ENCODE measurements around the gene HOXB3.
"Not testable (repeated sequence)": the region's sequence is repeated elsewhere in the genome, so short reads cannot be mapped to it uniquely, and the experiment has no call there.

Gene HOXB3

DNA sequence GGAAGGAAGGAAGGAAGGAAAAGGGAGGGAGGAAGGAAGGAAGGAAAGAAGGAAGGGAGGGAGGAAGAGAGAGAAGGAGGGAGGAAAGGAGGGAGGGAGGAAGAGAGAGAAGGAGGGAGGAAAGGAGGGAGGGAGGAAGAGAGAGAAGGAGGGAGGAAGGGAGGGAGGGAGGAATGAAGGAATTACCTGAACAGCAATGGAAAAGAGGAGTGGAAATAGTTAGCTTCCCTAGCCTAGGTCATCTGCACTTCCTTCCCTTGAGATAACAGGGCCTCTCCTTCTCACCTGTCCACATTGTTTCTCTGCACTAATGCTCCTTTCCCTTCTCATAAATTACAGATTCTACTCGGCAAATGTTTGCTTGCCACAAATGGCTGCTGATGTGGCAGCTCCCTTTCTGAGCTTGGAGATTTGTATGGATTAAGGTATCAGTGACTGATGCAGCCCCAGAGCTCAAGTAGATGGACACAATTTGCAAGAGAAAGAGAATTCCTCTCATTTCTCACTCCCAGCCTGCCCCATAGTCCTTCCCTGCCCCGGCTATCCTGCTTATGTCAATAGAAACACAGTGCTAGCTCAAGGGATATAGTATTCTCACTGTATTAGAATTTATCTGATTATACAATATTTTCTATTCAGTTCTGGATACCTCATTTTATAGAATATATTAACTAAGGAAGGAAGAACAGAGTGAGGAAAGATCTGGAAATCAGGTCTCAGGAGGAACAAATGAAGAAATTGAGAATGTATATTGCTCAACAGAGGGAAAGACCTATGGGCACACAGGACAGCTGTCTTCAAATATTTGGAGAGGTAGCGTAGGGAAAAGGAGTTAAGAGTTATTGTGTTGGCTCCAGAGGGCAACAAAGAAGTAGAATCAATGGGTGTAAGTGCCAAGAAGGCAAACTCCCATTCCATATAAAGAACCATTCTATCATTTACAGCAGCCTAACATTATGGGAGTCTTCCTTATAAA, 73.8 kb downstream of the HOXB3 start:
- DNase-seq, result no peak

DNA sequence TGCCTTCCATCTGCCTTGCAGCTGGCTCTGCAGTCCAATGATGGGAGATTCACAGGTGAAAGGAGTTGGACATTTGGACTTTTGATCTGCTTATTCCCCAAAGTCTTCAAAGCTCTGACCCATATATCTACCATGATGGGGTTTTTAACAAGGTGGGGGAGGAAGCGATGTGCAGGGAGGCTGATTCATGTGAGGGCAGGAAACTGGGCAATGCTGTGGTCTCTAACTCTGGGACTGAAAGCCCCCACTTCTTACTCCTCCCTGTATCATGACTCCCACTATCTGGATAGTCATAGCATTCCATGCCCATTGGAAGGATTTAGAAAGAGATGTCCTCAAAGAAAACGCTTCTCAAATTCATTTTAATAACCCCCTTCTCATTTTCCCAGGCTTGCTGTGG, 75.6 kb downstream of the HOXB3 start:
- no peak for DNase-seq

DNA sequence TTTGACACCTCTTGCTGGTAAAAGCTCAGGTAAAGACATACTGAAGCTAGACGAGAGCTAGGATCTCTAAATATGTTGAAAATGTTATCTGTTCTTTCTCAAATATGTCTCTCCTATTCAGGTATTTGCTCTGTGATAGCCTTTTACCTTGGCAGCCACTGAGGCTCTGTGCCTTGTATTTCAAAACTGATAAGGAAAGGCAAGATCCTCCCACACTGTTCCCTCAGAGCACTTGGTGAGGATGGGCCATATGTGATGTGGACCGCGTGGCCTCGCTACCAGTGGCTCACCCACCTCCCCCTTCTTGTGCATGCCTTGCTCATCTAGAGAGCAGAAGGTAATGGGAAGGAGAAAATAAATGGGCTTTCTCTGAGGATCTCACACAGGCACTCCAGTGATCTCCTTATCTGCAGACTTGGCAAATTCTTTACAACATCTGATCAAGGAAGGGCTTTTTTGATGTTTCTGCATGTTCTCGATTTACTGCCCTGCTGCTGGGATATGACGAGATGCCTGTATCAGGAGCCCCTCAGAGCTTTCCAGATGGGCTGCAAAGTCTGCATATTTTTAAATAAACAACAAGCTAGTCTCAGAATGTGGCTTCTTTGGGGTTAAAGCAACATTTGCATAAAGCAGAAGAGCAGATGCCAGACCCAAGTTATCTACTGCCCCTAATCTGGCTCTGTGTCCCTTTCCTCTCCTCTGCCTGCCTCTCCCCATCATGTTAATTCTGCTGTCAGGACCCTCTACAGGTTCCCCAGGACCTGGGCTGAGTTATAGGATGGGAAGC, 76.2 kb downstream of the HOXB3 start:
- DNase-seq, result no peak

DNA sequence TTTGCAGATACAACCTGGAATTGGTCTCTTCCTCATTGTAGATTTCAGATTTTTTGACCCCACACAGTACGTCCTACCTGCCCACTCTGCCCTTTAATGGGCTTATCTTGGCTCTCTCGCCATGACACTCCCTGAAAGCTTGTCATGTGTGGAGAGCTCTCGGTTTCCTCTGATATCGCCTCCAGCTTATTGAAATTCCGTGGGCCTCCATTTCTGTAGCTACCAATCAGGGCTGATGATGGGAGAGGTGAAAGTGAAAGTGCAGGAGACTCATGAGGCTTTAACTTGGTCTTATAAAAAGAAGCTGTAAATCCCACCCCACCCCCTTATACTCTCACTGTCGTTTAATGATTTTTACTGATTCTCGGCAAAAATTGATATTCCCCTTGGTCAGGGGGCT, 76.9 kb downstream of the HOXB3 start:
- peak; percentile 27 for DNase-seq

DNA sequence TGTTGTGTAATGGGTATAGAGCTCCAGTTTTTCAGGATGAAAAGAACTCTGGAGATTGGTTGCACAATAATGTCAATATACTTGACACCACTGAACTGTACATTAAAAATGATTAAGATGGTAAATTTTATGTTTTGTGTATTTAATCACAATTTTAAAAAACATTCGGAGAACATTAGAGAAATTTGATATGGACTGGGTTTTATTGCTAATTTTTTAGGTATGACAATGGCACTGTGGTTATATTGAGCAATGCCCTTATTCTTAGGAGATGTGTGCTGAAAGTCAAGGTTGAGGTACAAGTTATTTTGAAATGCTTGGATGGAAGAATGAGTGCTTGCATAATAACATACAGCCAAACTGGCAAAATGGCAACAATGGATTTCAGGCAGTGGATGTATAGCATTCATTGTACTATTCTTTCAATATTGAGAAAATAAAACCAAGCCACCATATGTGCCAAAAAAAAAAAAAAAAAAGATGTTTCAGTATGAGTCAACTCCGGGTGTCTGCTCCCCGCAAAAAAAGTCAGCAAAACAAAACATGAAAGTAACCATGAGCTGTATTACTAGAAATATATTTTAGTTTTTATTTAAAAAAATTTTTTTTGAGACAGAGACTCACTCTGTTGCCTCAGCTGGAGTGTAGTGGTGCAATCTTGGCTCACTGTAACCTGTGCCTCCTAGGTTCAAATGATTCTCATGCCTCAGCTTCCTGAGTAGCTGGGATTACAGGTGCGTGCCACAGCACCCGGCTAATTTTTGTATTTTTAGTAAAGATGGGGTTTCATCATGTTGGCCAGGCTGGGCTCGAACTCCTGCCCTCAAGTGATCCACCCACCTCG, 79.1 kb downstream of the HOXB3 start:
- DNase-seq, result peak; percentile 52

DNA sequence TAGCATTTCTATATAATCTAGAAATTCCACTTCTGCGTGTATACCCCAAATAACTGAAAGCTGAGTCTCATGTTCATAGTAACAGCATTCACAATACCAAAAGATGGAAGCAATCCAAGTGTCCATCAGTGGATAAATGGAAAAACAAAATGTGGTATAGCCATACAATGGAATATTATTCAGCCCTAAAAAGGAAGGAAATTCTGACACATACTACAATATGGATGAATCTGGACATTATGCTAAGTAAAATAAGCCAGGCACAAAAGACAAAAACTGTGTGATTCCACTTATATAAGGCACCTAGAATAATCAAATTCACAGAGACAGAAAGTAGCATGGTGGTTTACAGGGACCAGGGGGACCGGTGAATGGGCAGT, 79.7 kb downstream of the HOXB3 start:
- DNase-seq, result no peak

DNA sequence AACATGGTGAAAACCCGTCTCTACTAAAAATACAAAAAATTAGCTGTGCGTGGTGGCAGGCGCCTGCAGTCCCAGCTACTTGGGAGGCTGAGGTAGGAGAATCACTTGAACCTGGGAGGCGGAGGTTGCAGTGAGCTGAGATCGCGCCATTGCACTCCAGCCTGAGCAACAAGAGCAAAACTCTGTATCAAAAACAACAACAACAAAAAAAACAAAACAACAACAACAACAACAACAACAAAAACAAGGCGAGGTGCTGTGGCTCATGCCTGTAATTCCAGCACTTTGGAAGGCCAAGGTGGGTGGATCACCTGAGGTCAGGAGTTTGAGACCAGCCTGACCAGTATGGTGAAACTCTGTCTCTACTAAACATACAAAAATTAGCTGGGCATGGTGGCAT, 80.3 kb downstream of the HOXB3 start:
- not testable (repeated sequence) for DNase-seq

DNA sequence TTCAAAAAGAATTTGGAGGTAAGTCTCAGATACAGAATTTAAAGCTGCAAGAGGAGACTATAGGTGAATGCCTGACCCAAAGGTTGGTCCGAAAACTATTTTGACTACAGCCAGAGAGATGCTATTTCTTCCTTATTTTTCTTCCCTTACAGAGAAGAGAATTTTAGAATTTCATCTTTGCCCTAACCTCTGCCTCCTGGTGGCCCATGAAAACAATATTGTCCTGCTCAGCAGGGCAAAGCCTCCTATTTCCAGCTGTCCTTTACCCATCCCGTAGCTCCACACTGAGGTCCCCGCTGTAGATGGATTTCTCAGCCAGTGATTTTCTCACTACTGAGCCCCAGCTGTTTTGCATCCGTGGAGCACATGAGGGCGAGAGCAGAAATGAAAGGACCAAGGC, 83.8 kb downstream of the HOXB3 start:
- DNase-seq, result no peak

DNA sequence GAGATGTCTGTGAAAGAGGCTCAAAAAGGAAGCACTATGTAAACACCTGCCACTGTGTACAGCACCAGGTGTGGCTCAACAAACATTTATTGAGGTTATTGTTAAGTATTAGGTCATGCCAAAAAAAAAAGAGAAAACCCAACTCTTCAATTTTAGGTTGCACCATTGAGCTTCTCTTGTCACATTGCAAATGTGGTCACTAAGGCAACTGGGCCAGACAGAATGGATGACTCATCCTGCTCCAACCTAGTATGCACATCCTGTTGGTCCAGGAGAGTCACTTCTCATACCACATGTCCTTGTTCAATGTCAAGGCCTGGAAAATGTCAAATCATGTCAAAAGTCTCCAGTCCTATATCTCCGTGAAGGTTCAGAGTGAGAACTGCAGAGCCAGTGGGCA, 84.3 kb downstream of the HOXB3 start:
- peak; percentile 64 for DNase-seq

DNA sequence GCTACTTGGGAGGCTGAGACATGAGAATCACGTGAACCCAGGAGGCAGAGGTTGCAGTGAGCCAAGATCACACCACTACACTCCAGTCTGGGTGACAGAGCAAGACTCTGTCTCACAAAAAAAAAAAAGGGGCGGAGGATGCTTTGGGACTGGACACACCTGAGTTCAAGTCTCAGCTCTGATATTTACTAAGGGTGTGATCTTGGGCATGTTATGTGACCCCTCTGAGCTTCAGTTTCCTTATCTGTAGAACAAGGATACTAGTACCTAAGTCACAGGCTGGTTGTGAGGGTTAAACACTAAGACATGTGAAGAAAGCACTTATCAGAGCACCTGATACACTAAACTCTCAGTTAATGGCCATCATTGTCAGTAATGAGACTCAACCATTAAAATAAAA, 85.1 kb downstream of the HOXB3 start:
- DNase-seq, result no peak

DNA sequence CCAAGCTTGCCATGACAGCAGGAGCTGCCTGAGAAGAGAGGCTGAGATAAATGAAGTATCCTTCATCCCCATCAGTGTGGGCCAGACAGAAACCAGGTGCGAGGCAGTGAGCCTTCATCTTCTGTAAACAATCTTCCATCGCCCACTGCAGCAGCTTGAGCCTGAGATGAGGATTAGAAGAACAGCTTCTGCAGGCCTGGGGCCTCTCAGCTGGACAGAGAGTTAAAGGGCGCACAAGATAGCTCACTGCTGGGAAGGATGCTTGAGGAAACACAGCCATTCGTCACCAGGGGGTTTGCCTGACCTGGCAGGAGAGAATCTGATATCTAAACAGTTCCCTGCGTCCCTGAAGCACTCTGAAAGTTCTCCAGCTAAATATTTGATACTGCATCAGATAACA, 86.3 kb downstream of the HOXB3 start:
- no peak for DNase-seq

DNA sequence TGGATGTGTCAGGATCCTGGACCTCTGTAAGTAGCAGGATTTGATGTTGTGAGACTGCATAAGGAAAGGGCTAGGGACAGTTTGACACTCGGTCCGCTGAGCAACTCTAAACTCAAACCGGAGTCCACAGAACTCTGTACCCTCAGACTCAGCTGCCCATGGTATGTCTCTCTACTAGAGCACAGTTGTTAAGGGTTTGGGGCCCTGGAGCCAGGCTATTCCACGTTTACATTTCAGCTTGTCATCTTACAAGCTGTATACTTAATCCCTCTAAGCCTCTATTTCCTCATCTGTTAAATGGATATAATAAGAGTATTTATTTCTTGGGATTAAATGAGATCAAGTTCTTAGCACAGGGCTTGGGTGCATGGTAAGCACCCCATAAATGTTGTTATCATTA, 87.1 kb downstream of the HOXB3 start:
- DNase-seq, result no peak

DNA sequence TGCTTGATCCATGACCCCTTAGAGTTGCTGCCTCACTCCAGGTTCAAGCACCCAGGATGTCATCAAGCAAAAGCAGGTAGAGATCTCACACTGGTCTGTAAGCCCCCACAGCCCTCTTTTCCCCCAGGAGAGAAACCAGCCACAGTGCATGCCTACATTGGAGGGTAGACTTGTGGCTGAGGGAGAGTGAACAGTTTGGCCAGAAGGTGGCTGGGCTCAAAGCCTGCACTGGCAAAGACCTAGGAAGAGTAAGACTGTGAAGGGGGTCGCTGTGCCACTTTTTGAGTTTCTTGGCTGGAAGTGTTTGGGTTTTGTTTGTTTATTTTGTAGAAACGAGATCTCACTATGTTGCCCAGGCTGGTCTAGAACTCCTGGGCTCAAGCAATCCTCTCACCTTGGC, 87.7 kb downstream of the HOXB3 start:
- no peak for DNase-seq

DNA sequence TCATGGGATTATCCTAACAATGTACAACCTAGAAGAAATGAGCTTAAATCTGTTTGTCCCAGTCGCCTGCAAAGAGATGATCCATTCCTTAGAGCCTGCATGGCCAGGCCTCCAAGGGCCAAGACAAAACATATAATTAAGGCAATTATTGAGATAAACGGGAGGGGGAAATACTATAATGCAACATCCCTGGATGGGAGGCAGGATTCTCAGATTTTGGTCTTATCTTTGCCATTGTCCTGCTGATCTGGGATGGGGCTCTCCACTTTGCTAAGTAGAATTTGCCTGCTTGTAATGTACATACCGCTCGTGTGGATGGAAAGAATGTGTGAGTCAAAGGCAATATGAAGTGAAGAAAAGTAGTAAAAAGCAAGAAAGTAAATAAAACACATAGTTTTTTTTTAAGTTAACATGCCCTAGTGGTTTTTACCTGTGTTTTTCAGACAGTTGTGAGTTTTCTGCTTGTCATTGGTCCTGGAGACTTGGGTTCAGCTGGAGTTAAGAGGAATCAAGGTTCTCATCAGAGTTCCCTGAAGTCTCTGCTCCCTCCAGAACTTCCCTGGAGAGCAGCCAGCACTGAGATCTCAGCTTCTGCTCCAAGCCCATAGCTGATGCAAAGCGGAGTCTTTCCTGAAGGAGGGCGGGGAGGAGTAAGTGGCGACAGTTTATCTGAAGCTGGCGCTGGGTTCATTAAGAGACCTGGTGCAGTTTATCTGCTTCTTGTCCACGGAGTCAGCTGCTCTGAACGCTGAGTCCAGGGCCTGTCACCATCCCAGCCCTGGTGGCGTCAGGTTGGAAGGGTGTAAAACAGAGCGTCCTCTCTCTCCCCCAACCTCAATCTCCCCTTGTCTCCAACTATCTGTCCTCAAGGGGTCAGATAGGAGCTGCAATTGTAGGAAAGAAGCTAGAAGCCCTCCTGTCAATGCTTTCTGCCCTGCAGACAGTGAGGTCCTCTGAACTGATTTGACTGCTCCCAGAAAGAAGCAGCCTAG, 89.3 kb downstream of the HOXB3 start:
- DNase-seq, result no peak

DNA sequence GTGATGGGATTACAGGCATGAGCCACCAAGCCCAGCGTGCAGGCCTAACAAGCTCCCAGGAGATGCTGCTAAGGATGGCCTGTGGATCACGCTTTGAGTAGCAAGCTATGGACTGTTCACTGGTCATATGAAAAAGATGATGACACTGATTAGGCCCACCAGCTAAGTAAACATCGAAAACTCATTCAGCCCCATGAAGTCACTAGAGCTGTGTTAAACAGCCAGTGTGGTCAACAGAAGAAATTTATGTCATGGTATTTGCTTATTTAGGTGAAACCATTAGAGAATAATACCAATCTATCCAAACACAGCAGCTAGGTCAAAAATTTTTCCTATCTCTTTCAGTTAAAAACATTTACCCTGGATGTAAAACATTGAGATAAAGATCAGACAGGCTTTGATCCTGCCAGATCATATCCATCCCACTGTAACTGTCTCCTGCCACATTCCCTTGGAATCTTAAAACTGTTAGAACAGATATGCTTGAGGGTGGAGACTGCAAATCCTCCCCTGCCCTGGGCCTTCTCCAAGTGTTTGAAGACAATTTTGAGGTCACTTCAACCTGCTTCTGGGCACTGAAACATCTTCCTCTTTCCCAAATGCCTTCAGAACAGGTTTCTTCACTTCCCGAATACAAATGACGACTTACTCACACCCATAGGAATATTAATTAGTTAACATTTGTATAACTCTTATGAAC, 90.2 kb downstream of the HOXB3 start:
- DNase-seq, result no peak

DNA sequence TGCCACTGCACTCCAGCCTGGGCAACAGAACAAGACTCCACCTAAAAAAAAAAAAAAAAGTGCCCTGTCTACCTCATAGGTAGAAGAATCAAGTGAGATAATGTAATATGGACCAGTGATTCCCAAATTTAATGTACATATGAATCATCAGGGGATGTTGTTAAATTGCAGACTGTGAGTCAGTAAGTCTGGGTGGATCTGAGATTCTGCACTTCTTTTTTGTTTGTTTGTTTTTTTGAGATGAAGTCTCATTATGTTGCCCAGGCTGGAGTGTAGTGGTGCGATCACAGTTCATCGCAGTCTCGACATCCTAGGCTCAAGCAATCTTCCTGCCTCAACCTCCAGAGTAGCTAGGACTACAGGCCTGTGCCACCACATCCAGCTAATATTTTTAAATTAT, 90.8 kb downstream of the HOXB3 start:
- DNase-seq, result no peak

Measured in central memory CD4-positive, alpha-beta T cell (primary cell).